HepG2 (cell line): ENCODE measurements around the gene PDE3A. TPM values are rescaled to one million over a fixed set of nuclear protein-coding genes. Genes with fewer than 3 reads are reported as not detected.

Experiments used
- ARNTL ChIP-seq: sonication (generic); formaldehyde crosslinking; IDR thresholded peaks from 2 replicates; pipeline ENCODE4 v1.4.0; 2020; ENCODE audit warnings: mild to moderate bottlenecking, missing genetic modification reagents
- CREB1 ChIP-seq, 2 experiments: fragments of 450-650 bp in 1 of 2; IDR thresholded peaks; 2 replicates each; pipeline ENCODE4 v1.6.1; 2016 to 2017; ENCODE audit warnings: control low read depth in 1 of 2, mild to moderate bottlenecking in 1 of 2, missing compliant biosample characterization in 1 of 2, missing genetic modification characterization in 1 of 2
- ESRRA ChIP-seq: sonication (generic); formaldehyde crosslinking; IDR thresholded peaks from 2 replicates; pipeline ENCODE4 v1.5.1; 2020; ENCODE audit warnings: mild to moderate bottlenecking, low read depth, missing genetic modification reagents
- FOSL1 ChIP-seq: sonication (generic); formaldehyde crosslinking; IDR thresholded peaks from 2 replicates; pipeline ENCODE4 v1.9.0; 2021; ENCODE audit warnings: missing genetic modification reagents, borderline replicate concordance
- GPN1 ChIP-seq: sonication (generic); formaldehyde crosslinking; IDR thresholded peaks from 2 replicates; pipeline ENCODE4 v1.5.1; 2020; ENCODE audit warnings: missing genetic modification reagents, borderline replicate concordance
- HMG20A ChIP-seq: IDR thresholded peaks from 2 replicates; pipeline ENCODE4 v1.6.1; 2016; ENCODE audit warnings: borderline replicate concordance
- HOXA5 ChIP-seq: sonication (generic); formaldehyde crosslinking; IDR thresholded peaks from 2 replicates; pipeline ENCODE4 v1.4.0; 2020; ENCODE audit warnings: missing genetic modification reagents
- MYC ChIP-seq: sonication (generic); formaldehyde crosslinking; IDR thresholded peaks from 2 replicates; pipeline ENCODE4 v1.9.0; 2021; ENCODE audit warnings: missing genetic modification reagents, borderline replicate concordance
- NFATC3 ChIP-seq: sonication (generic); formaldehyde crosslinking; IDR thresholded peaks from 2 replicates; pipeline ENCODE4 v1.5.1; 2020; ENCODE audit warnings: mild to moderate bottlenecking, missing genetic modification reagents
- NPAS2 ChIP-seq: sonication (generic); formaldehyde crosslinking; IDR thresholded peaks from 2 replicates; pipeline ENCODE4 v1.8.0; 2022; ENCODE audit warnings: mild to moderate bottlenecking, missing genetic modification reagents, borderline replicate concordance
- PCBP1 ChIP-seq: fragments of 200-400 bp; formaldehyde crosslinking; IDR thresholded peaks from 2 replicates; pipeline ENCODE4 v1.6.1; 2017; ENCODE audit warnings: mild to moderate bottlenecking, low read depth, low read length, borderline replicate concordance
- RELA ChIP-seq: sonication (generic); formaldehyde crosslinking; IDR thresholded peaks from 2 replicates; pipeline ENCODE4 v1.4.0; 2020; ENCODE audit warnings: missing genetic modification reagents
- RORA ChIP-seq: sonication (generic); formaldehyde crosslinking; IDR thresholded peaks from 2 replicates; pipeline ENCODE4 v1.5.0; 2020; ENCODE audit warnings: mild to moderate bottlenecking, missing genetic modification reagents, moderate library complexity
- ZFYVE20 ChIP-seq: sonication (generic); formaldehyde crosslinking; IDR thresholded peaks from 2 replicates; pipeline ENCODE4 v1.8.0; 2023; ENCODE audit warnings: low read depth, mild to moderate bottlenecking, moderate library complexity, missing genetic modification reagents, borderline replicate concordance
- ZNF160 ChIP-seq: sonication (generic); formaldehyde crosslinking; IDR thresholded peaks from 2 replicates; pipeline ENCODE4 v1.8.0; 2022; ENCODE audit warnings: mild to moderate bottlenecking, inconsistent platforms, missing genetic modification reagents
- ZNF17 ChIP-seq: sonication (generic); formaldehyde crosslinking; IDR thresholded peaks from 2 replicates; pipeline ENCODE4 v1.5.0; 2020; ENCODE audit warnings: mild to moderate bottlenecking, missing genetic modification reagents
- ZNF253 ChIP-seq: sonication (generic); formaldehyde crosslinking; IDR thresholded peaks from 2 replicates; pipeline ENCODE4 v1.8.0; 2022; ENCODE audit warnings: mild to moderate bottlenecking, missing genetic modification reagents, borderline replicate concordance
- ZNF292 ChIP-seq: sonication (generic); formaldehyde crosslinking; IDR thresholded peaks from 2 replicates; pipeline ENCODE4 v1.8.1; 2022; ENCODE audit warnings: mild to moderate bottlenecking, low read depth, missing genetic modification reagents, borderline replicate concordance
- ZNF530 ChIP-seq: sonication (generic); formaldehyde crosslinking; IDR thresholded peaks from 2 replicates; pipeline ENCODE4 v1.5.0; 2020; ENCODE audit warnings: low read depth, mild to moderate bottlenecking, missing genetic modification reagents
- ZNF614 ChIP-seq: IDR thresholded peaks from 2 replicates; pipeline ENCODE4 v1.6.1; 2018; ENCODE audit warnings: missing biosample characterization, missing genetic modification reagents, inconsistent platforms, borderline replicate concordance
- ZNF660 ChIP-seq: sonication (generic); formaldehyde crosslinking; IDR thresholded peaks from 2 replicates; pipeline ENCODE4 v1.5.1; 2020; ENCODE audit warnings: mild to moderate bottlenecking, low read depth, missing genetic modification reagents, borderline replicate concordance
- ZNF7 ChIP-seq: IDR thresholded peaks from 2 replicates; pipeline ENCODE4 v1.6.1; 2016; ENCODE audit warnings: missing biosample characterization, missing genetic modification reagents
- ZNF883 ChIP-seq: sonication (generic); formaldehyde crosslinking; IDR thresholded peaks from 2 replicates; pipeline ENCODE4 v1.5.1; 2020; ENCODE audit warnings: mild to moderate bottlenecking, missing genetic modification reagents; ENCODE audit errors: not compliant biosample characterization
- polyA plus RNA-seq, 8 experiments: library from polyadenylated mRNA; depleted of rRNA in 3 of 8; stranded (reverse) in 7 of 8; unstranded in 1 of 8; fragments of >200 nt; fragmentation: Illumina TruSeq in 4 of 8; extraction: Trizol in 4 of 8; gene quantifications; 2 replicates each; pipeline versions ENCODE4 v1.2.1 to v1.2.3, GENCODE V29; 2011 to 2016; ENCODE audit warnings: low read depth in 4 of 8, missing spikeins in 1 of 8, mixed read lengths in 1 of 8; ENCODE audit not compliant: insufficient read depth in 1 of 8
- total RNA-seq, 5 experiments: library from RNA; depleted of rRNA; stranded (reverse); fragments of >200 nt; fragmentation: Illumina TruSeq; extraction: Trizol; gene quantifications; 2 replicates each; pipeline ENCODE4 v1.2.3, GENCODE V29; 2016; ENCODE audit warnings: low read depth in 1 of 5
- TF ChIP-seq, protein P1 (sequence below): sonication (generic); formaldehyde crosslinking; IDR thresholded peaks from 2 replicates; pipeline ENCODE4 v1.5.0; 2020; ENCODE audit warnings: mild to moderate bottlenecking, missing genetic modification reagents, borderline replicate concordance
- TF ChIP-seq, protein P2 (sequence below): sonication (generic); formaldehyde crosslinking; IDR thresholded peaks from 2 replicates; pipeline ENCODE4 v1.5.0; 2020; ENCODE audit warnings: missing genetic modification reagents

PDE3A gene
- total and polyA plus RNA-seq, 2 of the 13 experiments (the other 11 are each of a cell fraction or from before 2014, with no cell fraction given) = 0.77 to 1.5 TPM

- TF ChIP-seq ZNF530 (CRISPR knock-in tag) (no peak), RORA (no peak), ZNF883 (no peak), ZNF17 (CRISPR knock-in tag) (no peak), NFATC3 (CRISPR knock-in tag) (no peak), ESRRA (CRISPR knock-in tag) (no peak), ZNF7 (CRISPR knock-in tag) (no peak), GPN1 (no peak), ZFYVE20 (no peak), ZNF253 (CRISPR knock-in tag) (no peak), MYC (CRISPR knock-in tag) (peak; percentile 73; the same call in 1 of the 2 replicates), HOXA5 (CRISPR knock-in tag) (peak; percentile 42; the same call in 1 of the 2 replicates), NPAS2 (CRISPR knock-in tag) (no peak), ZNF160 (CRISPR knock-in tag) (no peak), HMG20A (CRISPR knock-in tag) (no peak), FOSL1 (CRISPR knock-in tag) (peak; percentile 62; the same call in 1 of the 2 replicates), RELA (CRISPR knock-in tag) (no peak), ZNF660 (no peak), ZNF292 (CRISPR knock-in tag) (no peak), CREB1 (IDR thresholded peaks at IDR 0.05) (no peak), CREB1 (CRISPR knock-in tag; IDR thresholded peaks at IDR 0.05) (peak; percentile 50; the same call in 1 of the 2 replicates), ARNTL (CRISPR knock-in tag) (peak; percentile 49; the same call in 1 of the 2 replicates), ZNF614 (CRISPR knock-in tag) (no peak), PCBP1 (no peak)
- TF ChIP-seq, protein P1, sequence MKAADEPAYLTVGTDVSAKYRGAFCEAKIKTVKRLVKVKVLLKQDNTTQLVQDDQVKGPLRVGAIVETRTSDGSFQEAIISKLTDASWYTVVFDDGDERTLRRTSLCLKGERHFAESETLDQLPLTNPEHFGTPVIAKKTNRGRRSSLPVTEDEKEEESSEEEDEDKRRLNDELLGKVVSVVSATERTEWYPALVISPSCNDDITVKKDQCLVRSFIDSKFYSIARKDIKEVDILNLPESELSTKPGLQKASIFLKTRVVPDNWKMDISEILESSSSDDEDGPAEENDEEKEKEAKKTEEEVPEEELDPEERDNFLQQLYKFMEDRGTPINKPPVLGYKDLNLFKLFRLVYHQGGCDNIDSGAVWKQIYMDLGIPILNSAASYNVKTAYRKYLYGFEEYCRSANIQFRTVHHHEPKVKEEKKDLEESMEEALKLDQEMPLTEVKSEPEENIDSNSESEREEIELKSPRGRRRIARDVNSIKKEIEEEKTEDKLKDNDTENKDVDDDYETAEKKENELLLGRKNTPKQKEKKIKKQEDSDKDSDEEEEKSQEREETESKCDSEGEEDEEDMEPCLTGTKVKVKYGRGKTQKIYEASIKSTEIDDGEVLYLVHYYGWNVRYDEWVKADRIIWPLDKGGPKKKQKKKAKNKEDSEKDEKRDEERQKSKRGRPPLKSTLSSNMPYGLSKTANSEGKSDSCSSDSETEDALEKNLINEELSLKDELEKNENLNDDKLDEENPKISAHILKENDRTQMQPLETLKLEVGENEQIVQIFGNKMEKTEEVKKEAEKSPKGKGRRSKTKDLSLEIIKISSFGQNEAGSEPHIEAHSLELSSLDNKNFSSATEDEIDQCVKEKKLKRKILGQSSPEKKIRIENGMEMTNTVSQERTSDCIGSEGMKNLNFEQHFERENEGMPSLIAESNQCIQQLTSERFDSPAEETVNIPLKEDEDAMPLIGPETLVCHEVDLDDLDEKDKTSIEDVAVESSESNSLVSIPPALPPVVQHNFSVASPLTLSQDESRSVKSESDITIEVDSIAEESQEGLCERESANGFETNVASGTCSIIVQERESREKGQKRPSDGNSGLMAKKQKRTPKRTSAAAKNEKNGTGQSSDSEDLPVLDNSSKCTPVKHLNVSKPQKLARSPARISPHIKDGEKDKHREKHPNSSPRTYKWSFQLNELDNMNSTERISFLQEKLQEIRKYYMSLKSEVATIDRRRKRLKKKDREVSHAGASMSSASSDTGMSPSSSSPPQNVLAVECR (CRISPR knock-in tag) = no peak
- TF ChIP-seq, protein P2, sequence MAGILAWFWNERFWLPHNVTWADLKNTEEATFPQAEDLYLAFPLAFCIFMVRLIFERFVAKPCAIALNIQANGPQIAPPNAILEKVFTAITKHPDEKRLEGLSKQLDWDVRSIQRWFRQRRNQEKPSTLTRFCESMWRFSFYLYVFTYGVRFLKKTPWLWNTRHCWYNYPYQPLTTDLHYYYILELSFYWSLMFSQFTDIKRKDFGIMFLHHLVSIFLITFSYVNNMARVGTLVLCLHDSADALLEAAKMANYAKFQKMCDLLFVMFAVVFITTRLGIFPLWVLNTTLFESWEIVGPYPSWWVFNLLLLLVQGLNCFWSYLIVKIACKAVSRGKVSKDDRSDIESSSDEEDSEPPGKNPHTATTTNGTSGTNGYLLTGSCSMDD = no peak
These were observed 261.2 kb downstream of the PDE3A start (continued) for GRCh38 chr12:20629414-20630156.
